Heart left ventricle (tissue), 13 donors: ENCODE measurements around the gene ZC3H13.

Experiments
- CTCF ChIP-seq, 12 donors: fragments of 200-600 bp; sonication (generic) in 4 of 12; IDR thresholded peaks; one replicate each; pipeline versions ENCODE4 v1.5.0 to v1.8.0; 2018 to 2022; ENCODE audit warnings: antibody characterized with exemption in 12 of 12, mild to moderate bottlenecking in 5 of 12
- POLR2A ChIP-seq, 2 donors: fragments of 450-650 bp; IDR thresholded peaks; one replicate each; pipeline ENCODE4 v1.6.1; 2017; ENCODE audit warnings: antibody characterized with exemption in 2 of 2, mild to moderate bottlenecking in 2 of 2, moderate library complexity in 2 of 2
- donor health status: ischemic (EF 13 %, LVEDD 7.1; RV severe dilation, severe dysfunction).
- donor health status: DM: no; HTN: yes; CAD: no.
- donor health status: DM: no; HTN: no; CAD: no.
- donor health status: ischemic (EF 25% LVEDD 6.9; RV normal size, moderate dysfunction).
- donor health status: ischemic (EF 25% LVEDD 5.7; RV mildly dilated, moderate dysfunction).
- donor health status: ischemic (EF 35%, LVEDD 5.7; RV mildly dilated, moderate dysfunction).
- donor health status: nonischemic (EF 11% LVEDD 7.7; RV severe dilation, severe dysfunction).
- donor health status: DM: yes; HTN: yes; CAD: no.
- donor health status: PGD.
- donor health status: ischemic (EF 29% LVEDD 5.4; RV normal size, mild dysfunction).
- donor health status: nonischemic (EF 23%, LVEDD 6.1; RV moderate dilation, normal function).

GRCh38 chr13:46043647-46044046 lies 8.9 kb downstream of the ZC3H13 start:
- TF ChIP-seq POLR2A (IDR thresholded peaks at IDR 0.05), result no peak
- no peak for TF ChIP-seq CTCF (IDR thresholded peaks at IDR 0.05)
